Measurements from ENCODE around the gene SCO2. TPM values are rescaled to one million over a fixed set of nuclear protein-coding genes. Genes with fewer than 3 reads are reported as not detected.

SCO2 gene
- total RNA-seq, 1 donor from 2014 or later: not detected

GRCh38 chr22:50475652-50476002 is 49.8 kb downstream of the SCO2 start:
- intact Hi-C loops (cut with DNase I): no loop called here
- ATAC-seq: no peak
- no peak for DNase-seq (ENCODE audit: missing footprints)

GRCh38 chr22:50474710-50475651 is 50.4 kb downstream of the SCO2 start, which contains the start of gene SBF1:
Gene SBF1, minus strand, starts transcription at chr22:50475035. Its CDS starts 195 bp downstream, at chr22:50474840.
- intact Hi-C loops (cut with DNase I): no loop called here
- peak; percentile 95 for DNase-seq (ENCODE audit: missing footprints)
- ATAC-seq: peak; percentile 99

GRCh38 chr22:50473855-50474671 is 51.3 kb downstream of the SCO2 start:
- no peak for ATAC-seq
- no peak for DNase-seq (ENCODE audit: missing footprints)
- intact Hi-C loops (cut with DNase I): no loop called here

Other genes with a start within 250 kb of the SCO2 start
- gene PLXNB2, start 218.0 kb downstream of the SCO2 start, total RNA-seq: 70.6 TPM
- 1.7 TPM for gene DENND6B, start 198.6 kb downstream of the SCO2 start, total RNA-seq
- gene PPP6R2, start 182.3 kb downstream of the SCO2 start, total RNA-seq: 42.4 TPM
- 47.7 TPM for gene SBF1, start 50.6 kb downstream of the SCO2 start, total RNA-seq
- gene ADM2, start 44.1 kb downstream of the SCO2 start, total RNA-seq: not detected
- gene MIOX, start 38.7 kb downstream of the SCO2 start, total RNA-seq: not detected
- 24.9 TPM for gene LMF2, start 17.9 kb downstream of the SCO2 start, total RNA-seq
- 26.7 TPM for gene NCAPH2, start 17.4 kb downstream of the SCO2 start, total RNA-seq
- gene TYMP, start 4.4 kb upstream of the SCO2 start, total RNA-seq: 15.5 TPM
- gene KLHDC7B, start 20.3 kb upstream of the SCO2 start, total RNA-seq: not detected
- gene SYCE3, start 37.3 kb upstream of the SCO2 start, total RNA-seq: not detected
- 370 TPM for gene CPT1B, start 52.8 kb upstream of the SCO2 start, total RNA-seq
- 37.8 TPM for gene CHKB, start 57.3 kb upstream of the SCO2 start, total RNA-seq
- gene MAPK8IP2, start 75.2 kb upstream of the SCO2 start, total RNA-seq: 0.57 TPM
- gene ARSA, start 102.6 kb upstream of the SCO2 start, total RNA-seq: 21.3 TPM
- 22.2 TPM for gene SHANK3, start 147.2 kb upstream of the SCO2 start, total RNA-seq
- 0.27 TPM for gene ACR, start 212.6 kb upstream of the SCO2 start, total RNA-seq